NCI-H460 (cell line): ENCODE results near the gene FOXA3. TPM values are rescaled to one million over a fixed set of nuclear protein-coding genes. Genes with fewer than 3 reads are reported as not detected.
"Not testable (repeated sequence)": the region's sequence is repeated elsewhere in the genome, so short reads cannot be mapped to it uniquely, and the experiment has no call there.

Source experiments
- DNase-seq: peaks from one replicate; pipeline ENCODE4 v3.0.0-alpha.2; 2016; ENCODE audit warnings: low read depth; ENCODE audit errors: extremely low read depth
- total RNA-seq: library from RNA; depleted of rRNA; stranded (reverse); fragments of >200 nt; shearing (Covaris generic); gene quantifications from 2 replicates; pipeline ENCODE4 v1.2.3, GENCODE V29; 2014

FOXA3 gene
- total RNA-seq, 1 experiment from 2014 or later, result not detected

DNA sequence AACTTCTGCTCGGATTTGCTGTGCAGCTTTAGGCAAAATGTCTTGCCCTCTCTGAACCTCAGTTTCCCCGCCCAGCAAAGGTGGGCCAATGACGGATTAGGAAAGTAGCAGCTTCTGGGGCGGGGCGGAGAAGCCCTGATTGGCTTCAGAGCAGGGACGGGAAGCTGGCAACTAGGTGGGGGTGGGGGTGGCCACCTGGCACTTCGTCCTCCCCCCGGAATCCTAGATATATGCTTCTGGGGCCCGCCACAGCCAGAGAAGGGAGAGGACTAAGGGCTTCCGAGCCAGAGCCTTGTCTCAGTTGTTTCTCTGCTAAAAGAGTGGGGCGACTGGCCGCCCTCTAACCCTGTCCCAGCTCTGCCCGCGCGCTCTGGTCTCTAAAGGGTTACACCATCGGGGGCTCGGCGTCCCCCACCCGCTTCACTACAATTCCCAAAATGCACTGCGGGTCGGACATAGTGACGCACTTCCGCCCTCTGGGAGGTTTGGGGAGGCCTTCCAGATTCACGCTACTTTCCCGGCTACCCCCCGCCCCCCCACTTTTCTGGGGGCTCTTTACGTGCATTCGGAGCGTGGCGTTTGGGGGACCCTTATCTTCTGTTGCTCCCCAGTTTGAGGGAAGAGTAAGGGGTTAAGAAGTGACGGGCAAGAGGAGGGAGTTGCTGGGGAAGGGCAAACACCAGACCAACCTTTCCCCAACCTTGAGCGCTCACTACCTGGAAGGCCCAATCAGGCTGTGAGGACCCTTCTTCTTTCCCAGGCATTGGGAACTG lies 22.5 kb downstream of the FOXA3 start:
- DNase-seq, result peak; percentile 86

GRCh38 chr19:45887200-45887710 lies 23.1 kb downstream of the FOXA3 start:
- DNase-seq, result no peak

DNA sequence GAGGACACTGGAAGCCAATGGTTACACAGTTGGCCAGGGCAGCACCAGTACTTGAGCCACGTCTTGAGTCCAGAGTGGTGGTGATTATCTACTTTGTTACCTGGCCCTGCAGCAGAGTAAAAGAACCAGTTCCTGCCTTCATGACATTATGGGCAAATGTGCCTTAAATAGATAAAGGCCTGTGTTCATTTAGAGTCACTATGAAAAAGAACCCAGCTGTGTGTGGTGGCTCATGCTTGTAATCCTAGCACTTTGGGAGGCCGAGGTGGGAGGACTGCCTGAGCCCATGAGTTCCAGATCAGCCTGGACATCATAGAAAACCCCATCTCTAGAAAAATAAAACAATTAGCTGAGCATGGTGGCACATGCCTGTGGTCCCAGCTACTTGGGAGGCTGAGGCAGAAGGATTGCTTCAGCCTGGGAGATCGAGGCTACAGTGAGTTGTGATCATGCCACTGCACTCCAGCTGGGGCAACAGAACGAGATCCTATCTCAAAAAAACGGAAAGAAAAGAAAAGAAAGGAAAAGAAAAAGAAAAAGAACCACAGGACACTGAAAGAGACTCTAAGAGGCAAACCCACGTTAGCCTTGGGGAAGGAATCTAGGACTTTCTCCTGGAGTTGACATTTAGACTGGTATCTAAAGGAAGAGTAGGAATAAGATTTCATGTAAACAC lies 25.2 kb downstream of the FOXA3 start:
- no peak for DNase-seq

DNA sequence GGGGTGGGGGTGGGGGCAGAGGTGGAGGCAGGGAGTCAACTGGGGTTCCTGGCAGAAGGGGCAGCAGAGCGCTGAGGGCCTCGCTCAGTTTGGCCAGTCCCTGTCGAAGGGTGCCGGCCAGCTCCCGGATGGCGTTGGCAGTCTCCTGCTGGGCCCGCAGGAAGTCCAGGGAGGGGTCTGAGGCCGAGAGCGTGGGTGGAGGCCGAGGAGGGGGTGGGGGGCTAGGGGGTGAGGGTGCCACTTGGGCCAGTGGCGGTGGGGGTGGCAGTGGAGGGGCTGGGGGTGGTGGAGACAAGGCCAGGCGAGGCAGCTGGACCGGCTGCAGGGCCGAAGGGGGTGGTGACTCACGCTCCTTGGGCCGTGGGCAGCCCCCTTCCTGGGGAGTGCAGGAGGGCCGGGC lies 26.8 kb downstream of the FOXA3 start:
- DNase-seq, result no peak

DNA sequence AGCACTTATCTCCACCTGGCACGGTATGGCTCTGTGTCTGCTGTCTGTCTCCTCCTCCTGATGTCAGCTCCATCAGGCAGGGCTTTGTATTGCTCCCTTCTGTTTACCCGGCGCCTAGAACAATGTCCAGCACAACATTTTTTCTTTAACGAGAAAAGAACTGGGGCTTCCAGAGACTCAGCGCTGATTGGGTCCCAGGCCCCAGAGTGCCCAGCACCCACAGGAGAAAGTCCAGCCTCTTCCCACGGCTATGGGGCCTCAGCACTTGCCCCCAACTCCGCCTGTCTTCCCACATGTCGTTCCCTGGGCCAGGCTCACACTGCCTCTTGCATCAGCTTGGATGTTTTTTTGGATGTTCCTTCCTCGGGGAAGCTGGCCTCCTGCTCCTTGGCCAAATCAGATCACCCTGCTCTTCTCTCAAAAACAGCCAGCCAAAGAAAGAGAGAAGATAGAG lies 31.4 kb downstream of the FOXA3 start:
- no peak for DNase-seq

GRCh38 chr19:45895983-45896599 lies 32.0 kb downstream of the FOXA3 start:
- DNase-seq, result not testable (repeated sequence)

- DNase-seq, result no peak
These were observed 33.2 kb downstream of the FOXA3 start for GRCh38 chr19:45897261-45897812.

GRCh38 chr19:45899253-45899652 lies 35.1 kb downstream of the FOXA3 start:
- DNase-seq, result no peak

DNA sequence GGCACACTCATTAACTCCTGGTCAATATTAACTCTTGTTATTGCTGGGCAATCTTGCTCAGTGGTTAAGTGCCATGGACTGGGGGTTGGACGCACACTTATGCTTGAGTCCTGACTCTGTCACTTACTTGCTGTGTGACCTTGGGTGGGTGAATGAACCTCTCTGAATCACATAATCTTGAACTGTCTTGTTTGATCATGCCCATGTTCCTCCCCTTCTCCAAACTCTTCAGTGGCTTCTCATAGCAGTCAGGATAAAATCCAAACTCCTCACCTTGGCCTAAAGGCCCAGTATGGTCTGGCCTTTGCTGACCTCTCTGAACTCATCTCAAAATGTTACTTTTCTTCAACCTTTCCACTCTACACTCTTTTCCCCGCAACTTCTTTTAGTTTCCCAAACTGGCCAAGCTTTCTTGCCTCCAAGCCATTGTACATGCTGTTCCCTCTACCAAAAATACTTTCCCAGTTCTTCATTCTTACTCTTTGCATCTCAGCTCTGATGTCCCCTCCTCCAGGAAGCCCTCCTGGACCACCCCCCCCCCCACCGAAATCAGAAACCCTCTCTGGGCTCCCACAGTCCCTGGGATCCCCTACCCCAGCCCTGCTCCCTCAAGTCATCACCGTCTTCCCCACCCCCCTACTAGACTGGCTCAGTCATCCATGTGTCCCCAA lies 35.9 kb downstream of the FOXA3 start:
- DNase-seq, result no peak

- DNase-seq, result no peak
These were observed 36.8 kb downstream of the FOXA3 start for GRCh38 chr19:45900738-45901431.

DNA sequence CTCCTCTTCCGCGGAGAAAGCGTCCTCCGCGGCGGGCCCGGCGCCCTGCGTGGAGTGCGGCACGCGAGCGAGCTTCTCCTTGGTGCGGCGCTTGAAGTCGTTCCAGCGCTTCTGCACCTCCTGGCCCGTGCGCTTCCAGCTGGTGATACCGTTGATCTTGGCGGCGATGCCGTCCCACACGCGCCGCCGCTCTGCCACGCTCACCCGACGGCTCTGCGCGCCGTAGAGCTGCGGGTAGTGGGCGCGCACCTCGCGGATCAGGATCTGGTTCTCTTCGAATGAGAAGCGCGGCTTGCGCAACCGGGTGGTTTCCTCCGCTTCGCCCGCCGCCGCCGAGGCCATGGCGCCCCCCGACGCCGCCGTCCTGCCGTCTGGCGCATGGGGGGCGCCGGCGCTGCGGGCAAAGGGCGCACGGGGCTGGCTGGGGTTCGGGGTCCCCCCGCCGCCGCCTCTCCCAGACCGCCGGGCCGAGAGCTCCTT lies 37.3 kb downstream of the FOXA3 start:
- no peak for DNase-seq

GRCh38 chr19:45901912-45902650 lies 38.0 kb downstream of the FOXA3 start, which contains the start of gene MYPOP:
Gene MYPOP, minus strand, starts transcription at chr19:45902613. Its CDS starts 840 bp downstream, at chr19:45901773.
- no peak for DNase-seq

GRCh38 chr19:45902651-45903625 lies 38.8 kb downstream of the FOXA3 start:
- DNase-seq, result peak; percentile 94

DNA sequence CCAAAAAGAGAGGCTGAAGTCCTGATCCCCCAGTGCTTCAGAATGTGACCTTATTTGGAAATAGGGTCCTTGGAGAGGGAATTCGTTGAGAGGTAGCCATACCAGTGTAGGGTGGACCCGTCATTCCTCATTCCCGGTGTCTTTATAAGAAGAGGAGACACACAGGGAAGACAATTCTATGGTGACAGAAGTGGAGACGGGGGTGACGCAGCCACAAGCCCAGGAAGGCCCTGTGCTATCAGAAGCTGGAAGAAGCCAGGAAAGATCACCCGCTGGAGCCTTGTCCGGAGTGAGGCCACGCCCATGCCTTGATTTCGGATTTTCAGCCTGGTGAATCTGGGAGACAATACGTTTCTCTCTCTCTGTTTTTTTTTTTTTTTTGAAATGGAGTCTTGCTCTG lies 40.9 kb downstream of the FOXA3 start:
- DNase-seq, result no peak

DNA sequence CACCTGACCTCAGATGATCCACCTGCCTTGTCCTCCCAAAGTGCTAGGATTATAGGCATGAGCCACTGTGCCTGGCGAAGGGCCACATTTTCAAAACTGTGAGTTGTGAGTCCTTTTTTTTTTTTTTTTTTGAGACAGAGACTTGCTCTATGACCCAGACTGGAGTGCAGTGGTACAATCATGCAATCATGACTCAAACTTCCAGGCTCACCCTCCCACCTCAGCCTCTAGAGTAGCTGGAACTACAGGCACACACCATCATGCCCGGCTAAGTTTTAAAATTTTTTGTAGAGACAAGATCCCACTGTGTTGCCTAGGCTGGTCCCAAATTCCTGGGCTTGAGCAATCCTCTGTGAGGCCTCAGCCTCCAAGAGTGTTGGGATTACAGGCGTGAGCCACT lies 42.1 kb downstream of the FOXA3 start:
- no peak for DNase-seq

DNA sequence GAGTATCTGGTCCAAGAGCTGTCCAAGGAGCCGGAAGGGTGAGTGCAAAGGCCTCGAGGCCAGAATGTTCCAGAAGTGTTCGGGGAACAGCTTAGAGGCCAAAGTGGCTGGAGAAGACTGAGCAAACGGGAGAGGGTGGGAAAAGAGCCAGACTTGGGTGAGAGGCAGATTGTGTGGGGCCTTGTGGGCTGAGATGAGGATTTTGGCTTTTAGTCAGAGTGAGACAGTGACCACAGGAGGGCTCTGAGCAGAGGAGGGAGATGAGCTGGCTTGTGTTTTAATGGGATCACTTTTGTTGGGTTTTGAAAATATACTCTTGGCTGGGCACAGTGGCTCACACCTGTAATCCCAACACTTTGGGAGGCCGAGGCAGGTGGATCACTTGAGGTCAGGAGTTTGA lies 44.8 kb downstream of the FOXA3 start:
- no peak for DNase-seq

DNA sequence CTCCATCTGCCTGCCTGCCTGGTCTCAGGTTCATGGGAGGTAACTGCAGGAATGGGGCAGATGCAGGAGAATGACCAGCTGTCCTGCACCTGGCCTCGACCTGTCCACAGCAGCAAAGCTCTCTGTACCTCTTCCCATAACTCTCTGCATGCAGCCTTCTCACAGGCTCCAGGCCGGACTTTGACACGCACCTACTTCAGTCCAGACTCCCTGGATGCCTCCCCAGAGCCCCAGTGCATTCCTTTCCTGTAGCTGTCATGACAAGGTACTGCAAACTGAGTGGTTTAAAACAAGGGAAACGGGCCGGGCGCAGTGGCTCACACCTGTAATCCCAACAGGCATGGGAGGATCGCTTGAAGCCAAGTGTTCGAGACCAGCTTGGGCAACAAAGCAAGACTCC lies 47.2 kb downstream of the FOXA3 start:
- no peak for DNase-seq
